ENCODE results near the gene TRO. TPM values are rescaled to one million over a fixed set of nuclear protein-coding genes. Genes with fewer than 3 reads are reported as not detected.

Gene TRO
- total and polyA plus RNA-seq, 7 donors: 0.18 to 4.2 (median 0.64) TPM

GRCh38 chrX:54928876-54929275 lies 8.3 kb downstream of the TRO start:
- Histone ChIP-seq H3K4me3 (no peak overlapping the region), H3K36me3 (ENCODE audit: insufficient read depth in 1 of 2, low read depth in 1 of 2) (peaks cover 0 to 22% of the 10 kb centered on the region in 2 donors), H3K9me3 (no peaks in the 10 kb centered on the region), H3K27ac (no peak overlapping the region), H3K4me1 (no peaks in the 10 kb centered on the region), H3K27me3 (ENCODE audit: insufficient read depth in 3 of 3, low read length in 2 of 3) (no peaks in the 10 kb centered on the region)
- intact Hi-C loops (cut with DNase I): no loop called here
- TF ChIP-seq, protein P1, sequence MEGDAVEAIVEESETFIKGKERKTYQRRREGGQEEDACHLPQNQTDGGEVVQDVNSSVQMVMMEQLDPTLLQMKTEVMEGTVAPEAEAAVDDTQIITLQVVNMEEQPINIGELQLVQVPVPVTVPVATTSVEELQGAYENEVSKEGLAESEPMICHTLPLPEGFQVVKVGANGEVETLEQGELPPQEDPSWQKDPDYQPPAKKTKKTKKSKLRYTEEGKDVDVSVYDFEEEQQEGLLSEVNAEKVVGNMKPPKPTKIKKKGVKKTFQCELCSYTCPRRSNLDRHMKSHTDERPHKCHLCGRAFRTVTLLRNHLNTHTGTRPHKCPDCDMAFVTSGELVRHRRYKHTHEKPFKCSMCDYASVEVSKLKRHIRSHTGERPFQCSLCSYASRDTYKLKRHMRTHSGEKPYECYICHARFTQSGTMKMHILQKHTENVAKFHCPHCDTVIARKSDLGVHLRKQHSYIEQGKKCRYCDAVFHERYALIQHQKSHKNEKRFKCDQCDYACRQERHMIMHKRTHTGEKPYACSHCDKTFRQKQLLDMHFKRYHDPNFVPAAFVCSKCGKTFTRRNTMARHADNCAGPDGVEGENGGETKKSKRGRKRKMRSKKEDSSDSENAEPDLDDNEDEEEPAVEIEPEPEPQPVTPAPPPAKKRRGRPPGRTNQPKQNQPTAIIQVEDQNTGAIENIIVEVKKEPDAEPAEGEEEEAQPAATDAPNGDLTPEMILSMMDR (IDR thresholded peaks at IDR 0.05): no peak
- WGBS, 3 donors: 79 to 97% (median 82%) methylated on average over 3 of the region's 3 CpGs
- DNase-seq (no peak), ATAC-seq (no peak)

GRCh38 chrX:54930291-54931049 lies 9.8 kb downstream of the TRO start:
- no peaks in the 10 kb centered on the region for H3K4me1 ChIP-seq
- 84 to 87% (median 85%) methylated on average over 14 to 17 of the region's 17 CpGs for WGBS, 3 donors
- no peak overlapping the region for H3K4me3 ChIP-seq
- H3K36me3 ChIP-seq (ENCODE audit: insufficient read depth in 1 of 2, low read depth in 1 of 2): peaks cover 0 to 27% of the 10 kb centered on the region in 2 donors
- H3K27ac ChIP-seq: no peak overlapping the region
- intact Hi-C loops (cut with DNase I): no loop called here
- ATAC-seq (no peak), DNase-seq (no peak)
- TF ChIP-seq, protein P1 (IDR thresholded peaks at IDR 0.05): no peak
- H3K27me3 ChIP-seq (ENCODE audit: insufficient read depth in 3 of 3, low read length in 2 of 3): no peaks in the 10 kb centered on the region
- H3K9me3 ChIP-seq: no peaks in the 10 kb centered on the region

DNA sequence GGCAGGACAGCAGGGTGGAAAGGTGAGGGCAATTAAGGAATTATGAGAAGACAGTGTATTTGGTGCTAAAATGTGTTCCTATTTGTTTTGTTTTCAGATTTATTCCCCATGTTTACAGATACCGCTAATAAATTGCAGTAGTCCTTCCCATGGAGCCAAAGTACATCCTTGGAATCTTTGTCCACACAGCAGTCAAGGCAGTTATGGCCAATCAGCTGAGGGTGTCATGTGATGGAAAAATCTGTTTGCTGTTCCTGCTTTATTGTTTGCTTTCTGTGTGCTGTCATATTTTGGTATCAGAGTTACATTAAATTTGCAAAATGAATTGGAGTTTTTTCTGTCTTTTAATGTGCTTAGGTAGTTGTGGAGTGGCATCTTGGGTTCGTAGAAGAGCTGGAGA lies 10.5 kb downstream of the TRO start:
- 63 to 96% (median 87%) methylated on average over 2 of the region's 2 CpGs for WGBS, 3 donors
- H3K36me3 ChIP-seq (ENCODE audit: insufficient read depth in 1 of 2, low read depth in 1 of 2): peaks cover 0 to 31% of the 10 kb centered on the region in 2 donors
- no peaks in the 10 kb centered on the region for H3K27me3 ChIP-seq (ENCODE audit: insufficient read depth in 3 of 3, low read length in 2 of 3)
- no peaks in the 10 kb centered on the region for H3K9me3 ChIP-seq
- TF ChIP-seq, protein P1 (IDR thresholded peaks at IDR 0.05): no peak
- intact Hi-C loops (cut with DNase I): no loop called here
- DNase-seq (no peak), ATAC-seq (no peak)
- no peaks in the 10 kb centered on the region for H3K4me1 ChIP-seq
- no peak overlapping the region for H3K4me3 ChIP-seq
- no peak overlapping the region for H3K27ac ChIP-seq

- 64 to 77% (median 76%) methylated on average over 9 to 10 of the region's 10 CpGs for WGBS, 3 donors
- ATAC-seq (no peak), DNase-seq (no peak)
- intact Hi-C loops (cut with DNase I): no loop called here
- Histone ChIP-seq H3K27ac (no peak overlapping the region), H3K4me1 (no peaks in the 10 kb centered on the region), H3K27me3 (ENCODE audit: insufficient read depth in 3 of 3, low read length in 2 of 3) (no peaks in the 10 kb centered on the region), H3K36me3 (ENCODE audit: insufficient read depth in 1 of 2, low read depth in 1 of 2) (peaks cover 0 to 45% of the 10 kb centered on the region in 2 donors), H3K4me3 (no peak overlapping the region), H3K9me3 (no peaks in the 10 kb centered on the region)
- TF ChIP-seq, protein P1 (IDR thresholded peaks at IDR 0.05): no peak
These were observed 12.7 kb downstream of the TRO start for GRCh38 chrX:54933150-54933826.
